Measurements from ENCODE around the gene CDON.

CDON gene

DNA sequence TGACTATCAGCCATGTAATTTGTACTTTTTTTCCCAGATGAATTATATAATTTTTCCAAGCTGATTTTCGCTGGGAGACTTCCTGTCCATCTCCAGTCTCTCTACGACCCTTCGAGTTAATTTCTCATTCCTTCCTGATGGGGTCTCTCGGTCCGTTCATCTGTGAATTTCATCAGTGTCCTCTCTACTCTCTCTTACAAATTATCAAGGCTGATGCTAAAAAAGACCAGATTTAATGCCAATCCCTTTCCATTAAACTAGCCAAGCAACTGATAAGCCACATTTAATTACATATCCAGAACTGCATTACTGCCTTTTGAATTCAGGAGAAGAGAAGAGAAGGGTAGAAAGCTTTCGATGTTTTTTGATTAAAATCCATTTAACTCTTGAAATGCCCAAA is 91.0 kb downstream of the CDON start:
- TF ChIP-seq, protein P1, sequence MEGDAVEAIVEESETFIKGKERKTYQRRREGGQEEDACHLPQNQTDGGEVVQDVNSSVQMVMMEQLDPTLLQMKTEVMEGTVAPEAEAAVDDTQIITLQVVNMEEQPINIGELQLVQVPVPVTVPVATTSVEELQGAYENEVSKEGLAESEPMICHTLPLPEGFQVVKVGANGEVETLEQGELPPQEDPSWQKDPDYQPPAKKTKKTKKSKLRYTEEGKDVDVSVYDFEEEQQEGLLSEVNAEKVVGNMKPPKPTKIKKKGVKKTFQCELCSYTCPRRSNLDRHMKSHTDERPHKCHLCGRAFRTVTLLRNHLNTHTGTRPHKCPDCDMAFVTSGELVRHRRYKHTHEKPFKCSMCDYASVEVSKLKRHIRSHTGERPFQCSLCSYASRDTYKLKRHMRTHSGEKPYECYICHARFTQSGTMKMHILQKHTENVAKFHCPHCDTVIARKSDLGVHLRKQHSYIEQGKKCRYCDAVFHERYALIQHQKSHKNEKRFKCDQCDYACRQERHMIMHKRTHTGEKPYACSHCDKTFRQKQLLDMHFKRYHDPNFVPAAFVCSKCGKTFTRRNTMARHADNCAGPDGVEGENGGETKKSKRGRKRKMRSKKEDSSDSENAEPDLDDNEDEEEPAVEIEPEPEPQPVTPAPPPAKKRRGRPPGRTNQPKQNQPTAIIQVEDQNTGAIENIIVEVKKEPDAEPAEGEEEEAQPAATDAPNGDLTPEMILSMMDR (IDR thresholded peaks at IDR 0.05; ENCODE audit: insufficient read depth, low read length, poor library complexity, severe bottlenecking): no peak

GRCh38 chr11:125968354-125968753 is 94.3 kb downstream of the CDON start:
- Histone ChIP-seq H3K4me3 (replicated peaks; ENCODE audit: low read depth, low read length) (no peak overlapping the region), H3K36me3 (ENCODE audit: control insufficient read depth, insufficient read depth, low read length) (no peaks in the 10 kb centered on the region), H3K27me3 (replicated peaks; ENCODE audit: control insufficient read depth, insufficient read depth, low read length) (no peaks in the 10 kb centered on the region)
- no peak for DNase-seq (ENCODE audit: extremely low read depth, insufficient read length)
- TF ChIP-seq, protein P1 (IDR thresholded peaks at IDR 0.05; ENCODE audit: insufficient read depth, low read length, poor library complexity, severe bottlenecking): no peak

More for the DNA sequence above, 91.0 kb downstream of the CDON start:
- Histone ChIP-seq H3K36me3 (ENCODE audit: control insufficient read depth, insufficient read depth, low read length) (no peaks in the 10 kb centered on the region), H3K27me3 (replicated peaks; ENCODE audit: control insufficient read depth, insufficient read depth, low read length) (no peaks in the 10 kb centered on the region), H3K4me3 (replicated peaks; ENCODE audit: low read depth, low read length) (no peak overlapping the region)
- no peak for DNase-seq (ENCODE audit: extremely low read depth, insufficient read length)

DNA sequence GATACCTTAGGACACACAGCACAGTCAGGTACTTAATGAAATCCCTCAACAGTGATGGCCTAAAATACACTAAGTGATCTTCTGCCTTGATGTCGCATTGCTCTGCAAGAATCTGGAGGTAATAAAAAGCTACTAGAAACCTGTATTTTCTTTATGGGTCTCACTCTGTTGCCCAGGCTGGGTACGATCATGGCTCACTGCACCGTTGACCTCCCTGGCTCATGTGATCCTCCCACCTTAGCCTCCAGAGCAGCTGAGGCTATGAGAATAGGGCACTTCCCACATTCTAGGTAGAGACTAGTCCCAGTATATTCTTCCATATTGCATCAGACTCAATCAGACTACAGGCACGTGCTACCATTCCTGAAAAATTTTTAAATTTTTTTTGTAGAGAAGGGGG is 95.2 kb downstream of the CDON start:
- Histone ChIP-seq H3K27me3 (replicated peaks; ENCODE audit: control insufficient read depth, insufficient read depth, low read length) (no peaks in the 10 kb centered on the region), H3K4me3 (replicated peaks; ENCODE audit: low read depth, low read length) (no peak overlapping the region), H3K36me3 (ENCODE audit: control insufficient read depth, insufficient read depth, low read length) (no peaks in the 10 kb centered on the region)
- TF ChIP-seq, protein P1 (IDR thresholded peaks at IDR 0.05; ENCODE audit: insufficient read depth, low read length, poor library complexity, severe bottlenecking): no peak
- no peak for DNase-seq (ENCODE audit: extremely low read depth, insufficient read length)

GRCh38 chr11:125960771-125961170 is 101.9 kb downstream of the CDON start:
- Histone ChIP-seq H3K4me3 (replicated peaks; ENCODE audit: low read depth, low read length) (no peak overlapping the region), H3K27me3 (replicated peaks; ENCODE audit: control insufficient read depth, insufficient read depth, low read length) (no peaks in the 10 kb centered on the region; the same call in none of the 2 replicates), H3K36me3 (ENCODE audit: control insufficient read depth, insufficient read depth, low read length) (no peaks in the 10 kb centered on the region)
- TF ChIP-seq, protein P1 (IDR thresholded peaks at IDR 0.05; ENCODE audit: insufficient read depth, low read length, poor library complexity, severe bottlenecking): no peak
- DNase-seq (ENCODE audit: extremely low read depth, insufficient read length): no peak

DNA sequence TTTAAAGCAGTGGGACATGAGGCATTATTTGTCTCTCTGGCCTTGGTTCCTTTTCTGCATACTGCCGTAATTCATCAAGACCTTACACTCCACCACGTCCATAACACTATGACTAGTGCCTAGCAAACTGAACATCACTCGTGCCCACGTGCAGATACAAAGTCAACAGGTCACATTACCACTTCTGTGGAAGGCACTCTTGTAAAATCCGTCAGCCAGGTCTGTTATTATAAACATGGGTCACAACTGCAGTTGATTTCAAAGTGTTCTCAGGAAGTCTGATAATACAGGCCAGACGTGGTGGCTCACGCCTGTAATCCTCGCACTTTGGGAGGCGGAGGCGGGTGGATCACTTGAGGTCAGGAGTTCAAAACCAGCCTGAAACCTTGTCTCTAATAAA is 102.7 kb downstream of the CDON start:
- no peak for DNase-seq (ENCODE audit: extremely low read depth, insufficient read length)
- H3K27me3 ChIP-seq (replicated peaks; ENCODE audit: control insufficient read depth, insufficient read depth, low read length): no peaks in the 10 kb centered on the region; the same call in none of the 2 replicates
- H3K36me3 ChIP-seq (ENCODE audit: control insufficient read depth, insufficient read depth, low read length): no peaks in the 10 kb centered on the region
- TF ChIP-seq, protein P1 (IDR thresholded peaks at IDR 0.05; ENCODE audit: insufficient read depth, low read length, poor library complexity, severe bottlenecking): no peak
- no peak overlapping the region for H3K4me3 ChIP-seq (replicated peaks; ENCODE audit: low read depth, low read length)

GRCh38 chr11:125959511-125959910 is 103.2 kb downstream of the CDON start:
- TF ChIP-seq, protein P1 (IDR thresholded peaks at IDR 0.05; ENCODE audit: insufficient read depth, low read length, poor library complexity, severe bottlenecking): no peak
- Histone ChIP-seq H3K4me3 (replicated peaks; ENCODE audit: low read depth, low read length) (no peak overlapping the region), H3K27me3 (replicated peaks; ENCODE audit: control insufficient read depth, insufficient read depth, low read length) (no peaks in the 10 kb centered on the region; the same call in none of the 2 replicates), H3K36me3 (ENCODE audit: control insufficient read depth, insufficient read depth, low read length) (no peaks in the 10 kb centered on the region)
- no peak for DNase-seq (ENCODE audit: extremely low read depth, insufficient read length)

Measured in GM06990 (cell line).